Loucy (cell line): Measurements from ENCODE around the gene CDK19.

Source experiments
- CTCF ChIP-seq: fragments of 200-600 bp; sonication (generic); conservative IDR thresholded peaks from 2 replicates; pipeline ENCODE4 v1.5.1; 2014; ENCODE audit warnings: mild to moderate bottlenecking, antibody characterized with exemption, low read length
- EZH2phosphoT487 ChIP-seq: fragments of 200-600 bp; IDR thresholded peaks from 2 replicates; pipeline ENCODE4 v1.6.1; 2018; ENCODE audit warnings: antibody characterized with exemption, mild to moderate bottlenecking, moderate library complexity, borderline replicate concordance

GRCh38 chr6:110703906-110704594, 111.2 kb downstream of the CDK19 start:
- no peak for TF ChIP-seq CTCF
- TF ChIP-seq EZH2phosphoT487, result no peak
